MM.1S (cell line): ENCODE results near the gene F10.

Experiments used
- CTCF ChIP-seq: fragments of 300-600 bp; sonication (generic); IDR thresholded peaks from 2 replicates; pipeline ENCODE4 v1.5.1; 2016; ENCODE audit warnings: antibody characterized with exemption, low read length, mixed read lengths
- EZH2 ChIP-seq: fragments of 300-600 bp; sonication (generic); optimal IDR thresholded peaks from 2 replicates; pipeline ENCODE3; 2017; ENCODE audit warnings: low read depth, mild to moderate bottlenecking, antibody characterized with exemption, low read length, mixed read lengths
- EZH2phosphoT487 ChIP-seq: fragments of 300-600 bp; sonication (generic); IDR thresholded peaks from 2 replicates; pipeline ENCODE4 v1.6.1; 2018; ENCODE audit warnings: antibody characterized with exemption, low read length

GRCh38 chr13:113077953-113078901, 44.4 kb upstream of the F10 start:
- TF ChIP-seq CTCF (no peak), EZH2phosphoT487 (no peak), EZH2 (no peak)
